OCI-LY3 (cell line): ENCODE results near the gene KIFAP3.
A peak's percentile ranks its signal among the peaks of the same experiment; 100 is the strongest.

Experiments
- EZH2phosphoT487 ChIP-seq: fragments of 200-600 bp; shearing (Covaris generic); IDR thresholded peaks from 2 replicates; pipeline ENCODE4 v1.6.1; 2018; ENCODE audit warnings: antibody characterized with exemption, mixed run types, low read depth
- TF ChIP-seq, protein P1 (sequence below): fragments of 200-600, 300-600 bp; sonication (generic); IDR thresholded peaks from 2 replicates; pipeline ENCODE4 v1.5.1; 2014; ENCODE audit warnings: antibody characterized with exemption, low read length, low read depth

DNA sequence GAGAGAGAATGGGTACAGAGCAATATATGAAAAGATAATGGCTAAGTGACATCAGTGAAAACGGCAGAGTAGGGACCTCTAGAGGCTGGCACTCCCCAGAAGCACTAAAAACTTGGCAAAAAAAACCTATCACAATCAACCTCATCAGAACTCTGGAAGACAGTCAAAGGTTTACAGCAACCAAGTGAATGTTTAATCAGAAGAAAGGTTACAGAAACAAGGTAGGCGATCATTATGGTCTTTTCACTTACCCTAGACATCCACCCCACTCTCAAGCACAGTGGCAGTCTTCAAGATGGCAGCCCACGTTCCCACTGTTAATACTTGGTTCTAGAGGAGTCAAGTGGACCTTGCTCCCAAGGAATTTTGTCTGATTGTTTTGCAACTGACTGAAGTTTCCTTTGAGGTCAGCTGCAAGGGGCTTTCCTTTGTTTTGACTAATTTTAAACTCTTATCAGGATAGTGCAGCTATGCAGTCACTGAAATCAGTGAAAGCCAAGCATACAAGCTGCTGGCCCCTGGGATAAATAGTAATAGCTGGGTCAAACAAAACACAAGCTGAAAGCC lies 7.2 kb downstream of the KIFAP3 start:
- TF ChIP-seq, protein P1, sequence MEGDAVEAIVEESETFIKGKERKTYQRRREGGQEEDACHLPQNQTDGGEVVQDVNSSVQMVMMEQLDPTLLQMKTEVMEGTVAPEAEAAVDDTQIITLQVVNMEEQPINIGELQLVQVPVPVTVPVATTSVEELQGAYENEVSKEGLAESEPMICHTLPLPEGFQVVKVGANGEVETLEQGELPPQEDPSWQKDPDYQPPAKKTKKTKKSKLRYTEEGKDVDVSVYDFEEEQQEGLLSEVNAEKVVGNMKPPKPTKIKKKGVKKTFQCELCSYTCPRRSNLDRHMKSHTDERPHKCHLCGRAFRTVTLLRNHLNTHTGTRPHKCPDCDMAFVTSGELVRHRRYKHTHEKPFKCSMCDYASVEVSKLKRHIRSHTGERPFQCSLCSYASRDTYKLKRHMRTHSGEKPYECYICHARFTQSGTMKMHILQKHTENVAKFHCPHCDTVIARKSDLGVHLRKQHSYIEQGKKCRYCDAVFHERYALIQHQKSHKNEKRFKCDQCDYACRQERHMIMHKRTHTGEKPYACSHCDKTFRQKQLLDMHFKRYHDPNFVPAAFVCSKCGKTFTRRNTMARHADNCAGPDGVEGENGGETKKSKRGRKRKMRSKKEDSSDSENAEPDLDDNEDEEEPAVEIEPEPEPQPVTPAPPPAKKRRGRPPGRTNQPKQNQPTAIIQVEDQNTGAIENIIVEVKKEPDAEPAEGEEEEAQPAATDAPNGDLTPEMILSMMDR = peak; percentile 25; the same call in 1 of the 2 replicates
- no peak for TF ChIP-seq EZH2phosphoT487
